ENCODE measurements around the gene SLC30A7.
"Not testable (repeated sequence)": the region's sequence is repeated elsewhere in the genome, so short reads cannot be mapped to it uniquely, and the experiment has no call there.

Gene SLC30A7

DNA sequence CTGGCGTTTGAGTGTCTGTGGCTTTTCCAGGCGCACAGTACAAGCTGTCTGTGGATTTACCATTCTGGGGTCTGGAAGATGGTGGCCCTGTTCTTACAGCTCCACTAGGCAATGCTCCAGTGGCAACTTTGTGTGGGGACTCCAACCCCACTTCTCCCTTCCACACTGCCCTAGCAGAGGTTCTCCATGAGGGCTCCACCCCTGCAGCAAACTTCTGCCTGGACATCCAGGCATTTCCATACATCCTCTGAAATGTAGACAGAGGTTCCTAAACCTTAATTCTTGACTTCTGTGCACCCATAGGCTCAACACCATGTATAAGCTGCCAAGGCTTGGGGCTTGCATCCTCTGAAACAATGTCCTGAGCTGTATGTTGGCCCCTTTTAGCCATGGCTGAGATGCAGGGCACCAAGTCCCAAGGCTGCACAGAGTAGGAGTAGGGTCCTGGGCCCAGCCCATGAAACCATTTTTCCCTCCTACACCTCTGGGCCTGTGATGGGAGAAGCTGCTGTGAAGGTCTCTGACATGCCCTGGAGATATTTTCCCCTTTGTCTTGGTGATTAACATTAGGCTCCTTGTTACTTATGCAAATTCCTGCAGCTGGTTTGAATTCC lies 5.9 kb upstream of the SLC30A7 start:
- not testable (repeated sequence) for DNase-seq (ENCODE audit: low read depth)

DNA sequence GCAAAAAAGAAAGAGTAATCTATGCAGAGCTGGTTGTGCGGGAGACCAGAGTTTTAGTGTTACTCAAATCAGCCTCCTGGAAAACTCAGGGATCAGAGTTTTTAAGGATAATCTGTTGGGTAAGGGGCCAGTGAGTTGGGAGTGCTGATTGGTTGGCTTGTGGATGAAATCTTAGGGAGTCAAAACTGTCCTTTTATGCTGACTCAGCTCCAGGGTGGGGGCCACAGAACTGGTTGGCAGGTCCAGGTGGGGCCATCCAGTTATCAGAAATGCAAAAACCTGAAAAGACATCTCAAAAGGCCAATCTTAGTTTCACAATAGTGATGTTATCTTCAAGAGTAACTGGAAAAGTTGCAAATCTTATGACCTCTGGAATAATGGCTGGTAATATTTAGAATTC lies 4.5 kb upstream of the SLC30A7 start:
- no peak for DNase-seq (ENCODE audit: low read depth)

- DNase-seq (ENCODE audit: low read depth): no peak
Observed at GRCh38 chr1:100892554-100892953, 3.3 kb upstream of the SLC30A7 start.

DNA sequence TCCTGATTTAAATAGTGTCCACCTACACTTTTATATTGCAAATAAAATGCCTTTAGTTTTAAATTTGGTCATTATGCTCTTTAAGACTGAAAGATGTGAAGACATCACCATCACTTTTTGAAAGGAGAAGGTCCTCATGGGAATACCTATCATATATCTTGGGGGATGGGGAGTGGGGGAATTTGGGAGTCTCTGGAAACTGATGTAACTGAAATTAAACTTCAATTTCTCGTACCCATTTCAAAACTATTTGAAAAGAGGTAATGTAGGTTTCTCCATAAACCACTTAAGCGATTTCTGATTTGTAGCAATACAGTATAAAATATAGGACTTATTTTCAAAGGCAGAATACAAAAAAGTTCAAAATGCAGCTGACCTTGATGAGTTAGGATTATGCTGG lies 2.2 kb upstream of the SLC30A7 start:
- no peak for DNase-seq (ENCODE audit: low read depth)

DNA sequence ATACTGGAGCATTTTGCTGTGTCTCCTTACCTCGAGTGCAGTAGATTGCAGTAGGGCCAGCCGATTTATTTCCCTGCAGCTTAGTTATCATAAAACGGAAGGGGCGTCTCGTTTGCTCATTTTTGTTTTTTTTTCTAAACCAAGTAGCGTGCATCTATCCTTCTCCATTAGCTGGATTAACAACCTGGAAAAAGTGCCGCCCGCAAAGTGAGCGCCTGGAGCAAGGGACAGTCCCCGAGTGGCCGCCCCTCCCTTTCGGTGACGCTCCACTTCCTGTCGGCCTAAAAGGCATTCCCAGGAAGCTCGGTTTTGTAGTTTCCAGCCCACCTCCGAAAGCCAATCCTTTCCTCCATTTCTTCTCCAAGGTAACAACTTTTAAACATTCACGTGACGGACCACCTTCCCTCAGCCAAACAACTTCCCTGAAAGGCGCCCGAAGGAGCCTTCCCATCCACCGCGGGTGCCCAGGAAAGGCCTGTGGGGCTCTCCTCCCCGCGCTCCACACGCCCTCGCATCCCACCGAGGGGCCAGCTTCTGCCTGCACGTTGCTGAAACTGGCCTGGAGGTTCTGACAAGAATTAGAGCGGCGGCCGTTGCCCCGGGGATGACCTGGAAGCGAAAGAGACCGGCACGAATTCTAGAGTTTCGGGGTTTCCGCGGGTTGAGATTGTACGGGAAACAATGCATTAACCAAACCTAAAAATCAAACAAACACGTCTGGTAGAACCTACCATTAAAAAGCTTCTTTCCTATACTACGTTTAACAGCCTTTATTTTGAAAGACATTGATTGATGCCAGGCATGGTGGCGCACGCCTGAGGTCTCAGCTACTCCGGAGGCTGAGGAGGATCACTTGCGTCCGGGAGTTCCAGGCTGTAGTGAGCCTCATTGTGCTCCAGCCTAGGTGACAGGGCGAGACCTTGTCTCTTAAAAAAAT lies 1.0 kb upstream of the SLC30A7 start, which contains the start of gene EXTL2:
Gene EXTL2 (minus strand): TSS at position 240 of the 937 bp plus-strand sequence. CDS start 6,085 bp downstream, outside the sequence.
- peak; percentile 30 for DNase-seq (ENCODE audit: low read depth)

DNA sequence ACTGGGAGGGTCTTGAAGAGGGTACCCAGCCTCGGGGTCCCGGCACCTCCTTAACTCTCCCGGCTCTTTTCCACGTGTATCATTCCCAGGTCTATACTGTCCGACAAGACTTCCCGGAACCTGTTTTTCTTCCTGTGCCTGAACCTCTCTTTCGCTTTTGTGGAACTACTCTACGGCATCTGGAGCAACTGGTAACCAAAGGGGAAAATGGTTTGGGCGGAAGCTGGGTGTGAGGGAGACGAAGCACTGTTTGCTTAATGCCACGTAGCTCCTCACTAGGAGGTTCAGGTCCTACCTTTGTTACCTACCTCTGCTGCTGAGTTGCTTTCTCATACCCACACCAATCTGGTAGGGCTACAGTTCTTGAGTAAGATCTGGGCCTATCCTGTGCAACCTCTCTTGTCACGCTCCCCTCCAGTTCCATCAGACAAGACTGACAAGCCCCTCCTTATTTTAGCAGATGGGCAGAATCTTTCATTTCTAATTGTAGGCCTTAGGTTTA lies 642 bp downstream of the SLC30A7 start:
- peak; percentile 28 for DNase-seq (ENCODE audit: low read depth)

- DNase-seq (ENCODE audit: low read depth): no peak
Observed at GRCh38 chr1:100902365-100902764, 6.5 kb downstream of the SLC30A7 start.

- DNase-seq (ENCODE audit: low read depth): no peak
Observed at GRCh38 chr1:100903777-100904176, 7.9 kb downstream of the SLC30A7 start.

DNA sequence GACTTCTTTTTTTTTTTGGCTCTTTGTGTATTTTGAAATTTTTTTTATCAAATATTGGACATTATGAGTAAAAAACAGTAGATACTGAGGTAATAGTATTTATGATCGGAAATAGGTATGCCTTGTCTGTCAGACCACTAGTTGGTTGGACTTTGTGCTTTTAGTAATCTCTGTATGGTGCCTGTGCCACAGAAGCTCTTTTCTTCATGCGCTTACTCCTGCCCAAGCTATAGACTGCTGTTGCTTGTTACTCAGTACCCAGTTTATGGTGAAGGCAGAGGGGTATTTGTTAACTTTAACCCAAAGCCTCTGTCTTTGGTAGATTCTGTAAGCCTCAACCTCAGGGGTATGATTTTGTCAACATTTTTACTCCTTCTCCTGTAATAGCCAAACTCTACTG lies 8.6 kb downstream of the SLC30A7 start:
- DNase-seq (ENCODE audit: low read depth): no peak

DNA sequence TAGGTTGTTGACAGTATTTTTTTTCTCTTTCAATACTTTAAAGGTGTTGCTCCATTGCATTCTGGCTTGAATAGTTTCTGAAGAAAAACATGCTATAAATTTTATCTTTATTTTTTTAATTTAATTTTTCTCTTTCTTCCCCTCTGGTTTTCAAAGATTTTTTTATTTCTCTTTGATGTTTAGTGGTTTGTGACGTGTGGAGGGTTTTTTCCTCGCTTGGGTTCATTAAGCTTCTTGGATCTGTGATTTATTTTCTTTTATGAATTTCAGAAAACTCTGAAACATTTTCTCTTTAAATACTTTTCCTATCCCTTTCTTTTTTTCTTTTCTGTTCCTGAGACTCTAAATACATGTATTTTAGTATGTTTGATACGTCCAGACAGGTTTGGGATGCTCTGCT lies 9.3 kb downstream of the SLC30A7 start:
- no peak for DNase-seq (ENCODE audit: low read depth)

- DNase-seq (ENCODE audit: low read depth): no peak
Observed at GRCh38 chr1:100907887-100908286, 12.0 kb downstream of the SLC30A7 start.

DNA sequence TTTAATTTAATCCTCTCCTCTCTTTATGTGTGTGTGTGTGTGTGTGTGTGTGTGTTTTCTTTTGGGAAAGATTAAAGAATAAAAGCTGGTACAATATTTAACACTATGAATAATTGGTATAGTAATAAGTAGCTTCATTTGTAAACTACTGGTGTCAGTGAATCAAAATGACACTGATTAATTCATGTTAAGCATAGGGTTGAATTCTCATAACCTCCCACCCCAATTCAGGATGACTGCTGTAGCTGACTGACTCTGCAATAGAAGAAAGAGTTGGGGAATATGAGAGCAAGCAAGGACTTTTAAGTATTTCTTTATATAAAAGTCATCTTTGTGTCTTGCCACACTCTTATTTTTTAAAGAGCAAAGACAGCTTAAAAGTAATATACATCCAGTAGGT lies 13.1 kb downstream of the SLC30A7 start:
- DNase-seq (ENCODE audit: low read depth): no peak

GRCh38 chr1:100912019-100912418 lies 16.1 kb downstream of the SLC30A7 start:
- no peak for DNase-seq (ENCODE audit: low read depth)

- DNase-seq (ENCODE audit: low read depth): no peak
Observed at GRCh38 chr1:100921110-100921706, 25.3 kb downstream of the SLC30A7 start.

DNA sequence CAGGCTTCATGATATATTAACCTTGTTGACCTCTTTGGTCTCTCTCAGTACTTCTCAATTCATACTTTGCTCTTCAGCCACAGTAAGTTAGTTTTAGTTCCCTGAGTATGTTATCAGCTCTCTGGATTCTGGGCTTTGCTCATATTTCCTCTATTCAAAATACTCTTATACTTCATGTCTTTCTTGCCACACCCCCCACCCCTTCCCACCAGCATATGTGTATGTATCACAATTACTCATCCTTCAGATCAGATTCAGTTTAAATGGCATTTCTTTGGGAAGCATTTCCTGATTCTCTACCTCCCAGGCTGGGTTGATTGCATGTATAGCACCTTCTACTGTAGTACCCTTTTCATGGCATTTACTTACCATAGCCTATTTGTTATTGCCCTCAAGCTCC lies 28.3 kb downstream of the SLC30A7 start:
- DNase-seq (ENCODE audit: low read depth): no peak

GRCh38 chr1:100924991-100925390 lies 29.1 kb downstream of the SLC30A7 start:
- DNase-seq (ENCODE audit: low read depth): no peak

DNA sequence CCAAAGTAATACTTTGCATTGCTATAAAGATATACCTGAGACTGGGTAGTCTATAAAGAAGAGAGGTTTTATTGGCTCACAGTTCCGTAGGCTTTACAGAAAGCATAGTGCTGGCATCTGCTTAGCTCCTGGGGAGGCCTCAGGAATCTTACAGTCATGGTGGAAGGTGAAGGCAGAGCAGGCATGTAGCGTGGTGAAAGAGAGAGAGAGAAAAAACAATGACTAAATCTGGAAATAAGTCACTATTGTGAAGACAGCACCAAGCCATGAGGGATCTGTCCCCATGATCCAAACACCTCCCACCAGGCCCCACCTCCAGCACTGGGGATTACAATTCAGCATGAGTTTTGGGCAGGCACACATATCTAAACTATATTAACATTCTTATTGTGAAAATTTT lies 30.4 kb downstream of the SLC30A7 start:
- no peak for DNase-seq (ENCODE audit: low read depth)

DNA sequence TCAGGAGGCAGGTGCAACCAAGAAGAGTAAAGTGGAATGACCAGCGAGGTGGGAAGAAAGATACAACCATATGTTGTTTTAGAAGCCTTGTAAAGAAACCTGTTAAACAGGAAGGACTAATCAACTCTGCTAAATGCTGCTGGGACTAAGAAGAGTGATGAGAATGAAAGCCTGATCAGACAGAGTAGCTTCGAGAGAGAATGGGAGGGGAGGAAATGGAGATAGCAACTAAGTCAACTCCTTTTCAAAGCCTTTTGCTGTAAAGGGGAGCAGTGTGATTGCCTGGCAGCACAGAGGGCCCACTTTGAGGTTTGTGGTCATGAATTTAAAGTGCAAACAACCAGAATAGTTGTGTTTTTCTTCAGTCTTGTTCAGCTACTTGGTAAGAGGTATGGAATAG lies 31.4 kb downstream of the SLC30A7 start:
- peak; percentile 37 for DNase-seq (ENCODE audit: low read depth)

- DNase-seq (ENCODE audit: low read depth): no peak
Observed at GRCh38 chr1:100928128-100928527, 32.2 kb downstream of the SLC30A7 start.

DNA sequence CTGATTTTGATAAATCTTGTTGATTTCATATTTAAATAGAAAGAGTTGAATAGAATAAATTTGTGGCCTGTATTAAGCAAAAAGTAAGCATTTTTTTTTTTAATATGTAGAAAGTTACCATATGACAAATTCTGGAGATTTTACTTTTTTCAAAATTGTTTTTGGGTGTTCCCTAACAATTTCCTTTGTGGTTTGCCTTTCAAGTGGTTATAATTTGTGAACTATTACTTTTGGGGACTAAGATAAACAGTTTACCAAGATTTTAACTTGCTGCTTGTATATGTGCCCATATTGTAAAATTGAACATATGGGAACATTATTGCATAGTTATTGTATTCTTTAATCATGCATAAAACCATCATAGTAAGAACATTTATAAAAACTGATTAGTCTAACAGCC lies 34.6 kb downstream of the SLC30A7 start:
- DNase-seq (ENCODE audit: low read depth): no peak

- DNase-seq (ENCODE audit: low read depth): no peak
Observed at GRCh38 chr1:100931716-100932115, 35.8 kb downstream of the SLC30A7 start.

- not testable (repeated sequence) for DNase-seq (ENCODE audit: low read depth)
Observed at GRCh38 chr1:100933555-100933954, 37.7 kb downstream of the SLC30A7 start.
